DLD1 (cell line): ENCODE data around the gene OGFR.
"Not testable (repeated sequence)": the region's sequence is repeated elsewhere in the genome, so short reads cannot be mapped to it uniquely, and the experiment has no call there.

Experiments used
- in situ Hi-C: cut with HindIII; loops from 2 replicates; pipeline ENCODE4 v1.10.0; 2017; ENCODE audit warnings: low sequenced_read_pairs

Gene OGFR

DNA sequence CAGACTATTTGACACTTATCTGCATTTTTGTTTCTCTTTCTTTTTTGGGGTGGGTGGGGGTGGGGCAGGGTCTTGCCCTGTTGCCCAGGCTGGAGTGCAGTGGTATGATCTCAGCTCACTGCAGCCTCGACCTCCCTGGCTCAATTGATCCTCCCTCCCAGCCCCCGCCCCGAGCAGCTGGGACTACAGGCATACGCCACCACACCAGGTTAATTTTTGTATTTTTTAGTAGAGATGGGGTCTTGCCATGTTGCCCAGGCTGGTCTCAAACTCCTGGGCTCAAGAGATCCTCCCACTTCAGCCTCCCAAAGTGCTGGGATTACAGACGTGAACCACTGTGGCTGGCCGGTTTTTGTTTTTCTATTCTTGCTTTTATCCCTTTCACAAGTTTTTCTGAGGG lies 48.7 kb downstream of the OGFR start:
- in situ Hi-C loops, result not testable (repeated sequence)

DNA sequence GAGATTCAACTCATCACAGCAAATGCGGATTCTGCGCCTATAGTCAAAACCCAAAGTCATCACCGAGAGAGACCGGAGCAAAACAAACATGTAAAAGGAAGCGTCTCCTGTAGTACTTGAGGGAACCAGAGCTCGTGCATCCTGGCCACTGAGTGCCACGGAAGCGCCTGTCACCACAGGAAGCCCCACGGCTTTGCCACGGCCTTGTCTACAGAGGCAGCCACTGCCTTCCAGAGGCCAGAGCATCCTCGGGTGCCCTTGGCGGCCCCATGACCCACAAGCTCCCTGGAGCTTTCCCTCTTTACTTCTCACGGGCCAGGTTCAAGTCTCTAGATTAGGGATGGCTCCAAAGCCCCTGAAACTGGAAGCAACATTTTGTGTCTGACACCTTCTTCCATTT lies 49.5 kb downstream of the OGFR start:
- in situ Hi-C loops, result no loop called here

DNA sequence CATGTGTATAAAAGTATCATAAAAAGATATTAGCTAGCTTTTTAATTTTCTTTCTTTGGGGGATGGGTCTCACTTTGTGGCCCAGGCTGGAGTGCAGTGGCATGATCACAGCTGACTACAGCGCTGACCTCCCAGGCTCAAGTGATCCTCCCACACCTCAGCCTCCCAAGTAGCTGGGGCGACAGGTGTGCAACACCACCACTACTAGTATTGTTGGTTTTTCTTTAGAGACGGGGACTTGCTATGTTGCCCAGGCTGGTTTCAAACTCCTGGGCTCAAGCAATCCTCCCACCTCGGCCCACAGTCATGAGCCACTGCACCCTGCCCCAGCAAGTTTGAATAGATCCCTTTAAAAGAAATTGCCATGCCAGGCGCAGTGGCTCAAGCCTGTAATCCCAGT lies 50.5 kb downstream of the OGFR start:
- in situ Hi-C loops, result no loop called here

DNA sequence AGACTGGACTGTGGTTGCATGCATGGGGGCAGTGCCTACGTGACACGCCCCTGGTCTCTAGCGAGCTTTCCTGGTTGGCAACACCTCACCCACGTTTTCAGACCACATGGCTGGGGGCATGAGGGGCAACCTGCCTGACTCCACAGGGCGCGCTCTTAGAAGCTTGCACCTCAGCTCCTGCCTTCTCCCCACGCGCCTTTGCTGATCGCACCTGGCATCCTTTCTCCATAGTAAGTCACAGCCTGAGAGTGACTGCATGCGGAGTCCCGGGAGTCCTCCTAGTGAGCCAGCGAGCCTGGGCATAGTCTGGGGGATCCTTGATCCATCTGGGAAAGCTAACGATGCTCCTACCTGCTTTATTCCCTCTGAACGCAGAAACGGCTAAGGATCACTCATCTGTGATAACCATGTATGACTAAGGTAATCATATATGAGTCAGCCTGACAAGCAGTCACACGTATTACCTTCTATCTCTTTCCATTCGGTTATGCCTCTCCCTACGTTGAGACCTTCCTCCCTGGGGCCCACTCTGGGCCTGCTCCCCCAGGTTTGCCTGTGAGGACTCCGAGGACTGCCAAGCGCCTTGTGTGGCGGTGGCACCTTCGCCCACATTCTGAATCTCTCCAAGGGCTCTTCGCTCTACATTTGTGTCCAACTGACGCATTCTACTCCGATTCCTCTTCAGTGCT lies 52.4 kb downstream of the OGFR start:
- in situ Hi-C loops, result no loop called here

DNA sequence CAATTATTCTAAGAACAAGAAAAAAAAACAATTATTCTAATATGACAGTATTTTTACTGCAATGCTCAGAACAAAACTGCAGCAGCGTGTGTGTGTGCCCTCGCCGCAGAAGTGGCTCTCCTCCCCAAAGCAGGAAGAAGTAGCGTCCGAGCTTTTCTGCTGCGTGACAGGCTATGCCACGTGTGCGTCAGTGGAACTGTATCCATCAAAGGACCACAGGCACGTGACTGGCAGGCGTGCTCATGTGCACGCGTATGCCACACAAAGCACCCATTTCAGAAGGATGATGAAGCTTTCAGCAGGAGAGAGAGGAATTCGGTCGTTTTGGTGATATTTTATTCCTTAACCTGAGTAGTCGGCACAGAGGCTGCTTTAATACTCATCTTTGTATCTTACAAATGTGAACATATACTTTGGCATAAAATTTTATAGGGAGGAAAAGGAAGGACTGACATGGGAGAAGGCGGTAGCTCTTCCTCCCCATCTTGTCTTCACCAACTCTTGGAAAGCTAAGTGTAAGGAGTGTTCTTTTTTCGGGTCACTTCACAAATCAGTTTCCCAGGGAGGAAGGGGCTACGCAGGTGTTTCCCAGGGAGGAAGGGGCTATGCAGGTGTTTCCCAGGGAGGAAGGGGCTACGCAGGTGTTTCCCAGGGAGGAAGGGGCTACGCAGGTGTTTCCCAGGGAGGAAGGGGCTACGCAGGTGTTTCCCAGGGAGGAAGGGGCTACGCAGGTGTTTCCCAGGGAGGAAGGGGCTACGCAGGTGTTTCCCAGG lies 53.6 kb downstream of the OGFR start:
- in situ Hi-C loops, result no loop called here

DNA sequence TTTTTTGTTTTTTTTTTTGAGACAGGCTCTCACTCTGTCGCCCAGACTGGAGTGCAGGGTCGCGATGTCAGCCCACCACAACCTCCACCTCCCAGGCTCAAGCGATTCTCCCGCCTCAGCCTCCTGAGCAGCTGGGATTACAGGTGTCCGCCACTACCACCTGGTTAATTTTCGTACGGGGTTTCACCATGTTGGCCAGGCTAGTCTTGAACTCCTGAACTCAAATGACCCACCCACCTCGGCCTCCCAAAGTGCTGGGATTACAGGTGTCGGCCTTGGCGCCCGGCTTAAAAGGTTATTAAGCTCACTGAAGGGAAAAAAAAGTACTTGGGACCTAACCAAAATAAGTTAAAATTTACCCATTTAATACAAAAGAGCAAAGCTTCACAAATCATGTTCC lies 55.1 kb downstream of the OGFR start:
- in situ Hi-C loops, result no loop called here

DNA sequence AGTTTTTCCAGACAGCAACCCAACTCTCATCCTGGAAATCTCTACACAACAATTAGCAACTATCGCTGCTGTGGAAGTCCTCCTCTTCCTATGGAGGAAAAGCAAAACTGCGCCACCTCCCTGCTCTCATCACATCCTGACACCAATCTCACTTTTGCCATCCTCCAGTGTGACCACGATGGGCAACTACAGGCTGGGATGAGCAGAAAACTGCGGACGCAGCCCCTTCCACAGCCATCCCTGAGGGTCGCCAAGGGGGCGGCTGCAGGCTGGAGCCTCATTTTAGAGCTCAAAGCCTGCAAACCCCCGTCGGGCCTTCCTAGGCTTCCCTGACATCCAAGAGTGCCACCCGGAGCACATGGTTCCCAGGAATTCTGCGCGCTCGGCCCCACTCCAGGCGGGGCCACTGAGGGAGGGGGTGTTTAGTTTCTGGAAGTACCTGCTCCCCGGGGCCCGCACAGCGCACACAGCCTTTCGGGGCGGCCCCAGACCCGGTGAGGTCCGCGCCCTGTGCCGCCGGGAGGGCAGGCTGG lies 55.8 kb downstream of the OGFR start:
- in situ Hi-C loops, result no loop called here

DNA sequence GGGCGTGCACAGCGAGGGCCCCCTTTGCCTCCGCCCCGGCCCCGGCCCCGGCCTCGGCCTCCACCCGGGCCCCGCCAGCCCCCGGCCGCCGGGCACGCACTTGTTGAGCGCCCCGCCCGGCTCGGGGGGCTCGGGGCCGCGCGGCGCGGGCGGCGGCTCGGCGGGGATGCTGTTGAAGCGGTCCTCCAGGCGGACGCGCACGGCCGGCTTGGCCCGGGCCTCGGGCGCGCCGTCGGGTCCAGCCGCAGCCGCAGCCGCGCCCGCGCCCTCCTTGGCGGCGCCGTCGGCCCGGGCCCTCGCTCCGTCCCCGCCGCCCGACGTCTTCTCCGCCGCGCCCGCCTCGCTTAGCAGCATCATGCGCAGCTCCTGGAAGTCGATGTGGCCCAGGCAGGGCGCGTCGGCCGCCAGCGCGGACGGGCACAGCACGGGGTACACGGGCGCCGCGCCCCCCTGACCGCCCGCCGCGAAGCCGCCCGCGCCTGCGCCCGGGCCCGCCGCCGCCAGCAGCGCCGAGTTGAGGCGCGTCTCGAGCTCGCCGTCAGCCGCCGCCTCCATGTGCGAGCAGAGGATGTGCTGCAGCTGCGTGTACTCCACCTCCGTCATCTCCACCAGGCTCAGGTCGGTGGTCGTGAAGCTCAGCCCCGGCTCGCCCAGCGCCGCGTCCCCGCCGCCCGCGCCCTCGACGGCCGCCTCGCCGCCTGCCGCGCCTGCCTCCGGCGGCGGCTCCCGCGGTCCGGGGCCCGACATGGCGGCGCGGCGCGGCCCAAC lies 56.5 kb downstream of the OGFR start:
- in situ Hi-C loops, result no loop called here

DNA sequence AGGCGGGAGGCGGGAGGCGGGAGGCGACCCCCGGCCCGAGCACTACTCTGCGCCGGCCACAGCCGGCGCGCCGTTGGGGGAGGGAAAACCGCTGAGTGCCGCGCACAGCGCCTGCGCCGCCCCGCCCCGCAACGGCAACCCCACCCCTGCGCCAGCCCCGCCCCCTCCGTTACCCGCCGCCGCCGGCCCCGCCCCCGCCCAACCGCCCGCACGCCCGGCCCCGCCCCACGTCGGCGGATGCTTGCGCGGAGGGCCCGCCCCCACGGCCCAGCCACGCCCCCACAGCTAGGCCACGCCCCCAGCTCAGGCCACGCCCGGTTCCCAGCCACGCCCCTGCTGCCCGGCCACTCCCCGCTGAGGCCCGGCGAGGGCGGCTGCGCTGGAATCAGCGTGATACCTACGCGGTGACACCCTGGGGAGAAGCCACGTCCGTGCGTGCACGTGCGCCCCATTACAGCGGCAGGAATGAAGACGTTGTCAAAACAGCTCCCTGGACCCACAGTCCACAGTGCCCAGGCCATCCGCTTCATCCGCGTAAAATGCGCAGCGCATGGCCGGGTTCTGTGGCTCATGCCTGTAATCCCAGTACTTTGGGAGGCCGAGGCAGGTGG lies 57.2 kb downstream of the OGFR start, which contains the start of gene TCFL5:
Gene TCFL5, minus strand, starts transcription at position 97 of the 611 bp plus-strand sequence. CDS start 152 bp downstream, outside the sequence.
- in situ Hi-C loops, result no loop called here
